Lower leg skin (tissue), 4 donors: ENCODE measurements around the gene FCSK. TPM values are rescaled to one million over a fixed set of nuclear protein-coding genes. Genes with fewer than 3 reads are reported as not detected.

Experiments
- DNase-seq, 2 donors: peaks; one replicate each; pipeline ENCODE4 v3.0.0-alpha.2; 2019; ENCODE audit warnings: low spot score in 2 of 2
- H3K4me3 ChIP-seq: fragments of 200-600 bp; sonication (generic); 2 replicates; pipeline ENCODE4 v1.5.1; 2017; ENCODE audit warnings: mild to moderate bottlenecking, low read depth; ENCODE audit not compliant: poor library complexity, severe bottlenecking
- CTCF ChIP-seq, 3 donors: fragments of 450-650 bp; IDR thresholded peaks; one replicate each; pipeline ENCODE4 v1.5.1; 2016; ENCODE audit warnings: antibody characterized with exemption in 3 of 3, mild to moderate bottlenecking in 3 of 3, moderate library complexity in 2 of 3
- POLR2A ChIP-seq, 2 donors: fragments of 450-650 bp; IDR thresholded peaks; one replicate each; pipeline ENCODE4 v1.6.1; 2016 to 2017; ENCODE audit warnings: antibody characterized with exemption in 2 of 2, mild to moderate bottlenecking in 1 of 2, moderate library complexity in 1 of 2
- WGBS, 2 donors: methylation state at CpG; one replicate each; pipeline ENCODE4 v1.1.5; 2018; 5-methylcytosine and 5-hydroxymethylcytosine counted together
- intact Hi-C: fragments of 100-400 bp; cut with DNase I; formaldehyde crosslinking; loops from one replicate; pipeline ENCODE4 v1.15.0; 2023; ENCODE audit warnings: low total_unique reads
- total RNA-seq, 4 donors: library from RNA; depleted of rRNA; stranded (reverse); fragments of >200 nt; gene quantifications; one replicate each; pipeline ENCODE4 v1.1.0, GENCODE V29; 2016

FCSK gene
- total RNA-seq, 4 donors from 2014 or later: 17.9 to 31.7 (median 23.4) TPM

GRCh38 chr16:70527315-70527996 lies 73.1 kb downstream of the FCSK start:
- intact Hi-C loops: no loop called here
- no peak overlapping the region for H3K4me3 ChIP-seq
- TF ChIP-seq POLR2A (IDR thresholded peaks at IDR 0.05) (no peak), CTCF (IDR thresholded peaks at IDR 0.05) (no peak)
- no peak for DNase-seq
- WGBS, 2 donors: 72 to 75% methylated on average over 8 of the region's 8 CpGs

GRCh38 chr16:70529051-70529777 lies 74.8 kb downstream of the FCSK start:
- no peak overlapping the region for H3K4me3 ChIP-seq
- DNase-seq: no peak
- TF ChIP-seq POLR2A (IDR thresholded peaks at IDR 0.05) (no peak), CTCF (IDR thresholded peaks at IDR 0.05) (no peak)
- WGBS, 2 donors: 53 to 61% methylated on average over 8 of the region's 8 CpGs
- intact Hi-C loops: no loop called here

Other genes with a start within 250 kb of the FCSK start
- 10 to 100 TPM; 23.9 to 38.5 (median 31.8) TPM for gene EXOSC6, start 202.7 kb upstream of the FCSK start, total RNA-seq
- 10 to 100 TPM; 32.6 to 47.3 (median 40.6) TPM for gene AARS1, start 165.1 kb upstream of the FCSK start, total RNA-seq
- gene DDX19B, start 155.4 kb upstream of the FCSK start, total RNA-seq: 10 to 100 TPM; 36.9 to 53.3 (median 48.2) TPM
- gene DDX19A, start 107.7 kb upstream of the FCSK start, total RNA-seq: 10 to 100 TPM; 35.6 to 50.0 (median 38.4) TPM
- 10 to 100 TPM in 1 of 4 donors, 1 to 10 TPM in 3; 7.0 to 12.9 (median 9.5) TPM for gene ST3GAL2, start 15.5 kb upstream of the FCSK start, total RNA-seq
- 10 to 100 TPM; 36.0 to 95.7 (median 48.3) TPM for gene COG4, start 69.0 kb downstream of the FCSK start, total RNA-seq
- 100 to 1,000 TPM; 138 to 233 (median 143) TPM for gene SF3B3, start 69.2 kb downstream of the FCSK start, total RNA-seq
- 100 to 1,000 TPM in 3 of 4 donors, 10 to 100 TPM in 1; 96.9 to 158 (median 129) TPM for gene IL34, start 192.0 kb downstream of the FCSK start, total RNA-seq
- 10 to 100 TPM; 18.4 to 55.5 (median 25.2) TPM for gene MTSS2, start 231.5 kb downstream of the FCSK start, total RNA-seq